IMR-90 (cell line): ENCODE results near the gene OTULINL.

Source experiments
- CEBPB ChIP-seq: IDR thresholded peaks from 2 replicates; pipeline ENCODE4 v1.6.1; 2012; ENCODE audit warnings: low read depth, low read length, improper control_type of control experiment
- CTCF ChIP-seq: conservative IDR thresholded peaks from 2 replicates; pipeline ENCODE4 v1.5.1; 2012; ENCODE audit warnings: mild to moderate bottlenecking, low read depth, low read length, improper control_type of control experiment
- ELK1 ChIP-seq: fragments of 150-350 bp; IDR thresholded peaks from 2 replicates; pipeline ENCODE4 v1.6.1; 2016; ENCODE audit warnings: low read depth, mild to moderate bottlenecking, low read length, moderate library complexity, borderline replicate concordance
- FOS ChIP-seq: fragments of 150-350 bp; IDR thresholded peaks from 2 replicates; pipeline ENCODE4 v1.6.1; 2016; ENCODE audit warnings: low read depth, low read length
- MAFK ChIP-seq: IDR thresholded peaks from 2 replicates; pipeline ENCODE4 v1.6.1; 2012; ENCODE audit warnings: low read depth, low read length, improper control_type of control experiment
- MAZ ChIP-seq: IDR thresholded peaks from 2 replicates; pipeline ENCODE4 v1.6.1; 2012; ENCODE audit warnings: low read depth, mild to moderate bottlenecking, low read length, improper control_type of control experiment, moderate library complexity, borderline replicate concordance
- NFE2L2 ChIP-seq: fragments of 150-350 bp; IDR thresholded peaks from 2 replicates; pipeline ENCODE4 v1.6.1; 2016; ENCODE audit warnings: low read depth, mild to moderate bottlenecking, low read length
- POLR2A ChIP-seq: IDR thresholded peaks from 2 replicates; pipeline ENCODE4 v1.6.1; 2012; ENCODE audit warnings: mild to moderate bottlenecking, low read depth, low read length
- RAD21 ChIP-seq: IDR thresholded peaks from 2 replicates; pipeline ENCODE4 v1.6.1; 2012; ENCODE audit warnings: low read length, improper control_type of control experiment
- RCOR1 ChIP-seq: IDR thresholded peaks from 2 replicates; pipeline ENCODE4 v1.6.1; 2012; ENCODE audit warnings: mild to moderate bottlenecking, low read length, improper control_type of control experiment; ENCODE audit not compliant: insufficient replicate concordance
- SMC3 ChIP-seq: fragments of 150-350 bp; IDR thresholded peaks from 2 replicates; pipeline ENCODE4 v1.6.1; 2016; ENCODE audit warnings: low read depth, mild to moderate bottlenecking, antibody characterized with exemption, low read length, moderate library complexity
- USF2 ChIP-seq: fragments of 150-350 bp; IDR thresholded peaks from 2 replicates; pipeline ENCODE4 v1.6.1; 2017; ENCODE audit warnings: mild to moderate bottlenecking, antibody characterized with exemption, low read length, low read depth

- TF ChIP-seq CTCF, result no peak
- TF ChIP-seq USF2, result no peak
- TF ChIP-seq POLR2A, result no peak
- no peak for TF ChIP-seq RAD21
- TF ChIP-seq MAFK, result no peak
- no peak for TF ChIP-seq CEBPB
- TF ChIP-seq FOS, result no peak
- TF ChIP-seq RCOR1, result no peak
- no peak for TF ChIP-seq SMC3
- TF ChIP-seq NFE2L2, result no peak
- no peak for TF ChIP-seq ELK1
- no peak for TF ChIP-seq MAZ
Observed at GRCh38 chr5:14574096-14574495, 7.5 kb upstream of the OTULINL start.
